Bone marrow (tissue), 2 donors: ENCODE data around the gene VPS18.

Experiments
- DNase-seq, 2 donors: peaks; one replicate each; lab custom pipeline; 2025; lab: John Stamatoyannopoulos, UW

The VPS18 gene

GRCh38 chr15:40936709-40937666 lies 42.7 kb downstream of the VPS18 start:
- no peak for DNase-seq

- DNase-seq = no peak
These were observed 43.7 kb downstream of the VPS18 start for GRCh38 chr15:40937762-40938535.

GRCh38 chr15:40938536-40938870 lies 44.3 kb downstream of the VPS18 start:
- no peak for DNase-seq

- no peak for DNase-seq
These were observed 46.1 kb downstream of the VPS18 start for GRCh38 chr15:40940296-40940801.

- DNase-seq = no peak
These were observed 46.8 kb downstream of the VPS18 start for GRCh38 chr15:40941068-40941527.

GRCh38 chr15:40941528-40942336 lies 47.5 kb downstream of the VPS18 start:
- peak in 1 of 2 donors; percentile 65 for DNase-seq

GRCh38 chr15:40942337-40942854 lies 48.1 kb downstream of the VPS18 start:
- no peak for DNase-seq

- DNase-seq = no peak
These were observed 48.6 kb downstream of the VPS18 start for GRCh38 chr15:40942878-40943277.

- DNase-seq = no peak
These were observed 49.6 kb downstream of the VPS18 start for GRCh38 chr15:40943764-40944365.

GRCh38 chr15:40944510-40945296 lies 50.5 kb downstream of the VPS18 start:
- no peak for DNase-seq

- no peak for DNase-seq
These were observed 54.6 kb downstream of the VPS18 start for GRCh38 chr15:40948706-40949473.

GRCh38 chr15:40949756-40950207 lies 55.5 kb downstream of the VPS18 start:
- no peak for DNase-seq

- no peak for DNase-seq
These were observed 57.5 kb downstream of the VPS18 start for GRCh38 chr15:40951764-40952163.

- DNase-seq = no peak
These were observed 58.2 kb downstream of the VPS18 start for GRCh38 chr15:40952301-40952900.

- peak in 1 of 2 donors; percentile 53 for DNase-seq
These were observed 58.9 kb downstream of the VPS18 start, which contains the start of gene CHAC1 for GRCh38 chr15:40952901-40953712. Gene CHAC1 (plus strand): TSS chr15:40953471. CDS start chr15:40953584, 113 bp downstream.
